NOMO-1 (cell line): ENCODE data around the gene ART1.
"Not testable (repeated sequence)": the region's sequence is repeated elsewhere in the genome, so short reads cannot be mapped to it uniquely, and the experiment has no call there.

ENCODE experiments used
- DNase-seq, 2 experiments: peaks; one replicate each; lab custom pipeline; 2025; ENCODE audit not compliant: unreplicated experiment in 2 of 2; lab: John Stamatoyannopoulos, UW

Gene ART1

GRCh38 chr11:3631331-3631730 lies 13.6 kb upstream of the ART1 start:
- DNase-seq, result no peak

DNA sequence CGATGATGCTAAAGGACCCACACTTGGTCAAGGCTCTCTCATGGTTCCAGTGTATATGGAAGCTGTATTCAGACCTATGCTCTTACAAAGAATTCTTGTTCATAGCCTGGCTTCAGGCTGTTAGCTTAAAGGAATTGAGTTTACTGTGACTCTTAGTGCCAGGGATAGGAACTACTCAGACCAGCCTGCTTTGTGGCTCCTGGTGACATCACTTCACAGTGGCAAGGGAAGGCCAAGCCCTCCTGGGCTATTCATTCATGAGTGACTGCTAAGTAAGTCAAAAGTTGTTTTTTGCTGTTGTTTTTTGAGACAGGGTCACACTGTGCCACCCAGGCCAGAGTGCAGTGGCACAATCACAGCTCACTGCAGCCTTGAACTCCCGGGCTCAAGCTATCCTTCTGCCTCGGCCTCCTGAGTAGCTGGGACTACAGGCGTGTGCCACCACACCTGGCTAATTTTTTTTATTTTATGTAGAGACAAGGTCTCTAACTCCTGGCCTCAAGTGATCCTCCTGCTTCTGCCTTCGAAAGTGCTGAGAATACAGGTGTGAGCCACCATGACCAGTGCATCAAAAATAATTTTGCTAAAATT lies 12.8 kb upstream of the ART1 start:
- DNase-seq, result no peak

GRCh38 chr11:3635641-3636375 lies 9.1 kb upstream of the ART1 start:
- no peak for DNase-seq

DNA sequence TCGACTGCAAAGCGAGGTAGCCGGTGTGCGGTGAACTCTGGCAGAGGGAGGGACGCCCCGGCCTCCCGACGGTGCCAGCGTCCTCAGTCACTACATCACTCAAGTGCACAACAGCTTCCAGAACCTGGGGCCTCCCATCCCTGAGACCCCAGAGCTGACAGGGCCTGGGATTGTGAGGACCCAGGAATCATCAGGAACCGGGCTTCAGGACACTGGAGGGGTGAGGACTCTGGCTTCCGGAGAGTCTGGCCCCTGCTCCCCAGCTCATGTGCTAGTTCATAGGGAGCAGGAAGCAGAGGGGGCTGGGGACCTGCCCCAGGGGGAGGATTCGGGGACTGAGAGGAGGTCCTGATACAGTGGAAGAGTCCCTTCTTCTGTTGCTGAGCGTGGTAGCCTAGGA lies 7.7 kb upstream of the ART1 start:
- DNase-seq, result no peak

- no peak for DNase-seq
These were observed 6.4 kb upstream of the ART1 start for GRCh38 chr11:3638513-3638912.

DNA sequence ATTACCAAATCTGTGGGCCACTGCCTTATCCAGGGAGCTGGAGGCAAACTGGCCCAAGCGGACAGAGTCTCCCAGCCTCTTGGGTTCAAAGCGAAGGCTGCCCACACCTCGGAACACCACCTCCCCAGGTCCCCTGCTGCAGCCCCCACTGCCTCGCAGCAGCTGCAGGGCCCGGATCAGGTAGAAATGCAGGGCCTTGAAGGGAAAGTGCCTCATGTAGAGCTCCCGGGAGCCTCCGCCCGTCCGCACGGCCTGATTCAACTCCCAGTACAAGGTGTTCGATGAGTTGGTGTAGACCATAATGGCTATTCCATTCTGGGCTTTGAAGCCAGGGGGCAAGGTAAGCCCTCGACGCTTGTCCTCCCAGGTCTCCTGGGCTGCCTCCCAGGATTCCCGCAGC lies 5.1 kb upstream of the ART1 start:
- no peak for DNase-seq

DNA sequence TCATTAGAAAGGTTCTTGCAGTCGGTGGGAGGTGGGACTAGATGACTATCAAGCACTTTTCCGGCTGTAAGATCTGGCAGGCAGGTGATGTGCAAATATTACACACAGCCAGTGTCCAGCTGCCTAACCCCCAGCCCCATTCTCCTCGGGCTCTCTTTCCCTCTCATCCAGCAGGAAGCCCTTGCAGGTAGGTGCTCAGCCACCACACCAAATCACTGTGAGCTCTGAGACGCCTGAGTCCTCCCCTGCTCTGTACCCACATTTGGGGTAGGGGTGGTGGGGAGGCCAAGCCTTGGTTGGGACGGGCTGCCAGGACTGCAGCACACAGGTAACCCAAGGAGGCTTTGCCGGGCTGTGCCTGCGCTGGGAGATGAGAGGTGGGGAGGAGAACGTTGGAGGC lies 3.7 kb upstream of the ART1 start:
- no peak for DNase-seq

DNA sequence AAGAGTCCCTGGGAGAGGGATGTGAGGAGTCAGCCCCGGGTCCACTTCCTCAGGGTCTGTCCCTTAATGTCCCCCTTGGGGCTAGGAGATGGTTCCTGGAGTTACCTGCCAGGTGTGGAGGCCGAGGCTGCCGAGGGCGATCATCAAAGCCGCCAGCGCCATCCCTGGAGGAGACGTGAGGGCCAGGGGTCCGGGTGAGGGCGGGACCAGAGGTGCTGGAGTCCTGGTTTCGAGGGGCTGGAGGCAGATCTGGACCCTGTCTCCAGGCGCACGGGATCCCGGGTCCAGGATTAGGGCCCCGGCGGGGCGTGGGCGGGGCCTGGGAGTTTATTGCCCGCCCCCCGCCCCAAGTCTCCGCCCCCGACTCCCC lies 3.2 kb upstream of the ART1 start, which contains the start of gene ART5:
Gene ART5 (minus strand): TSS at position 292 of the 370 bp plus-strand sequence. CDS start 130 bp downstream, at position 162.
- no peak for DNase-seq

DNA sequence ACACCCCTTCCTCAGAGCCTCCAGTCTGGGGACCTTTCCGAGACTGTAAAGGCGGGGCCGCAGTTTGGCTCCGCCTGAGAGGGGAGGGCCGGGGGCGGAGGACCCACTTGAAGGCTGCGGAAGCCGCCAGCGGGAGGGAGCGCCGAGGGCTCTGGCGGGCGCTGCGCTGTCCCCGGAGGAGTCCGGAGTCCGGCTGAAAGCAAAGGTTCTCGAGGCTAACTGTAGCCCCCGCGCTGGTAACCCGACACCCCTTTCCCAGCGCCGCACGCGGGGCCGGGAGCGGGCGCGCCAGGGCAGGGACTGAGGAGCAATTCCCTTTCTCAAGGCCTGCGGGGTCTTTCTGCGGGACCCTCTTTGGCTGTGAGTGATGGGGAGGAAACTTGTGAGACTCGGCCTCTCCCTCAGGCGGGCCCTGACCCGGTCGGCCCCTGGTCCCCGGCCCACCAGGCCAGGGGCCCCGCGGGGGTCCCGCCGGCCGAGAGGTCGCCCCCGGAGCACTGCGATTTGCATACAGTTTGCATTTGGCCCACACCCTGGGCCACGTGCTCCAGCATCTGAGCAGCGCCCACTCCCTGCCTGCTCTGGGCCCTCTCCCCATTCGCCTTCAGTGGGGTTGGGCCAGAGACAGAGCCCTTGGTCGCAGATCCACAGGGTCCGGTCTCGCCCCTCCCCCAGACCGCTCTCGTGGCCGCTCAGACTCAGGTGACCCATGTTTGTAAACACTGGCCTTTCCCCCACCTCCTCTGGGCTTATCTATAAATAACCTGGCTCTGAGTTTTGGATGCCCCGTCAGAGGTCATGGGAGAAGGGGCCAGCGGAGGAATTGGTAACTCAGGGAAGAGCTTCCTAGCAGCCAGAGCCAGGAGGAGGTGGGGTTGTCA lies 2.6 kb upstream of the ART1 start:
- peak in 1 of 2 experiments; percentile 16 for DNase-seq

DNA sequence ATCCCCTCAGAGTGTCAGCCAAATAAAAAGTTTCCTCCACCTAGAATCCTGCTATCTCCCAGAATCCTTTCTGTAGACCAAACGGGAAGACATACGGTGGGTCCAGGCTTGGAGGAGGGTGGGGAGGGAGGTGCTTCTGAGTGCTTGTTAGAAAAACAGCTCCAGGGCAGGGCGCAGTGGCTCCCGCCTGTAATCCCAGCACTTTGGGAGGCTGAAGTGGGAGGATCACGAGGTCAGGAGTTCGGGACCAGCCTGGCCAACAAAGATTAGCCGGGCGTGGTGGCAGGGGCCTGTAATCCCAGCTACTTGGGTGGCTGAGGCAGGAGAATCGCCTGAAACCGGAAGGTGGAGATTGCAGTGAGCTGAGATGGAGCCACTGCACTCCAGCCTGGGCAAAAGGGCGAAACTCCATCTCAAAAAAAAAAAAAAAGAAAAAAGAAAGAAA lies 1.8 kb upstream of the ART1 start:
- DNase-seq, result not testable (repeated sequence)

GRCh38 chr11:3645552-3645951 lies 624 bp downstream of the ART1 start:
- no peak for DNase-seq

DNA sequence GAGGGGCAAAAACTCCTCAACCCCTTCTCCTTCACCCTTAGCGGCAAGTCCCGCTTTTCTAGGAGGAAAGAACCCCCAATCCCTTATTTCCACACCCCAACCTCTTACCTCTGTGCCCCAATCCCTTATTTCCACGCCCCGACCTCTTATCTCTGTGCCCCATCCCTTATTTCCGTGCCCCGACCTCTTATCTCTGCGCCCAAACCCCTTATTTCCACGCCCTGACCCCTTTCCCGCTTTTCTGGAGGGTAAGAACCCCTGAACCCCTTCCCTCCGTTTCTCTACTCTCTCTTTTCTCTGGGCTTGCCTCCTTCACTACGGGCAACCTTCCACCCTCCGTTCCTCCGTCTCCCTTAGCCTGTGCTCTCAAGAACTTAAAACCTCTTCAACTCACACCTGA lies 3.9 kb downstream of the ART1 start:
- DNase-seq, result not testable (repeated sequence)

GRCh38 chr11:3649374-3649773 lies 4.4 kb downstream of the ART1 start:
- DNase-seq, result not testable (repeated sequence)

- DNase-seq, result not testable (repeated sequence)
These were observed 7.6 kb downstream of the ART1 start for GRCh38 chr11:3652514-3652913.

DNA sequence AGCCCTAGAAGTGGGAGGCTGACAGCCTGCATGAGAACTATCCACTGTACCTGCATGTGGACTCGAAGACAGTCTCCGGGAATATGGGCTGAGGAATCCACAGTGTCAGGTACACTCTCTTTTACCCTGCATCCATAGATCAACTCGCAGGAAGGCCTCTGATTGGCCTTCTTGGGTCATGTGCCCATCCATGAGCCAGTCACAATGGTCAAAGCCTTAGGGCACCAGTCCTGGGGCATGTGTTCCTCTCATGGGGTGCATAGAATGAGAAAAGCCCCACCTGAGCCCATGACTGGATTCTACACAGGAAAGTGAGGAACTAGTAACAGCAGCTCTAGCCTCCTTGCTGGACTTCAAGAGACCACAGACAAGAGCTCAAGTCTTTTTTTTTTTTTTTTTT lies 10.6 kb downstream of the ART1 start:
- DNase-seq, result no peak

- not testable (repeated sequence) for DNase-seq
These were observed 12.4 kb downstream of the ART1 start for GRCh38 chr11:3657331-3657730.

GRCh38 chr11:3658252-3658651 lies 13.3 kb downstream of the ART1 start:
- DNase-seq, result no peak

DNA sequence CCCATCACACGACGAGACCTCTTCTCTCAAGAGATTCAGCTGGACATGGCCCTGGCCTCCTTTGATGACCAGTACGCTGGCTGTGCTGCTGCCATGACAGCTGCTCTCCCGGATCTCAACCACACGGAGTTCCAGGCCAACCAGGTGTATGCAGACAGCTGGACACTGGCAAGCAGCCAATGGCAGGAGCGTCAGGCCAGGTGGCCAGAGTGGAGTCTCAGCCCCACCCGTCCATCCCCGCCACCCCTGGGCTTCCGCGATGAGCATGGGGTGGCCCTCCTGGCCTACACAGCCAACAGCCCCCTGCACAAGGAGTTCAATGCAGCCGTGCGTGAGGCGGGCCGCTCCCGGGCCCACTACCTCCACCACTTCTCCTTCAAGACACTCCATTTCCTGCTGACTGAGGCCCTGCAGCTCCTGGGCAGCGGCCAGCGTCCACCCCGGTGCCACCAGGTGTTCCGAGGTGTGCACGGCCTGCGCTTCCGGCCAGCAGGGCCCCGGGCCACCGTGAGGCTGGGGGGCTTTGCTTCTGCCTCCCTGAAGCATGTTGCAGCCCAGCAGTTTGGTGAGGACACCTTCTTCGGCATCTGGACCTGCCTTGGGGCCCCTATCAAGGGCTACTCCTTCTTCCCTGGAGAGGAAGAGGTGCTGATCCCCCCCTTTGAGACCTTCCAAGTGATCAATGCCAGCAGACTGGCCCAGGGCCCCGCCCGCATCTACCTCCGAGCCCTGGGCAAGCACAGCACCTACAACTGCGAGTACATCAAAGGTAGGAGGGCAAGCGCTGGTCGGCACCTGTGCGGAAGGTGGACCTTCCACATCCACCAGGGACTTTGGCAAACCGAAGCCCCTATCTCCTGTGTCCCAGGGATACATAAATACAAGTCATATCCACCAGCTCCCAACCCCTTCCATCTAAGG lies 14.9 kb downstream of the ART1 start:
- no peak for DNase-seq

DNA sequence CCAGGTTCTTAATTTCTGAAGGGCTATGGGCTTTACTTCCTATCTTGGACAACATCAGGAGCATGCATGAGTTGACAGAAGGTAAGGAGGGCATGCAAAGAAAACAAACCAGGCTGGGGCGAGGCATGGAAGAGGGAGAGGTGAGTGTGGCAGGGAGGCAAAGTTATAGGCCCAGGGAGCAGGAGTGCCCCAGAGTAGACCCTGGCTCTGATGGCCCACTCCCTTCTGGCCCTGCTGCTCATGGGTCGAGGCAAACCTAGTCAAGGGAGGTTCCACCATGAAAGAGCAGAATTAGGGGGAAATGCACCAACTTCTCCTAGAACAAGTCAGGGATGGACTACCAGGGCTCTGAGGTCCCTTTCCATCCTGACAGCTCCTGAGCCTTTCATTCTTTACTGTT lies 16.0 kb downstream of the ART1 start:
- DNase-seq, result no peak

DNA sequence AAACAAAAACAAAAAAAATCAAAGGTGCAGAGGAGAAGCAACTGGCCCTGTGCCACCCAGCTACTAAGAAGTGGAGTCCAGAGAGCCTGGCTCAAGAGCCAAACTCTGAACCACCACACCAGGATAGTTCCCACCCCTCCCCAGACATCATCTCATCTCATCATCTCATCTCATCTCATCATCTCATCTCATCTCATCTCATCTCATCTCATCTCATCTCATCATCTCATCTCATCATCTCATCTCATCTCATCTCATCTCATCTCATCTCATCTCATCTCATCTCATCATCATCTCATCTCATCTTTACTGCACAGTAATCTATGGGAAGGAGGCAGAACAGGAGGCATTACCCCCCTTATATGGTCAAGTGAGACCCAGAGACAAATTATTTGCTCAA lies 17.9 kb downstream of the ART1 start:
- no peak for DNase-seq
